SIG-M5 treated with dmso at 0.1 percent for 504 hours (cell line): ENCODE data around the gene ZBTB16.

Experiments used
- DNase-seq: peaks from one replicate; lab custom pipeline; 2025; ENCODE audit not compliant: unreplicated experiment; lab: John Stamatoyannopoulos, UW

The ZBTB16 gene

GRCh38 chr11:114200351-114201133 is 141.0 kb downstream of the ZBTB16 start:
- no peak for DNase-seq

- no peak for DNase-seq
Measured at GRCh38 chr11:114201219-114201618, 141.7 kb downstream of the ZBTB16 start.

GRCh38 chr11:114202011-114202609 is 142.6 kb downstream of the ZBTB16 start:
- no peak for DNase-seq

- DNase-seq = no peak
Measured at GRCh38 chr11:114207096-114207495, 147.6 kb downstream of the ZBTB16 start.

GRCh38 chr11:114208377-114208776 is 148.9 kb downstream of the ZBTB16 start:
- no peak for DNase-seq

- no peak for DNase-seq
Measured at GRCh38 chr11:114209343-114209742, 149.8 kb downstream of the ZBTB16 start.

- DNase-seq = no peak
Measured at GRCh38 chr11:114209904-114210303, 150.4 kb downstream of the ZBTB16 start.

GRCh38 chr11:114211444-114212121 is 152.1 kb downstream of the ZBTB16 start:
- DNase-seq = no peak

GRCh38 chr11:114213622-114214021 is 154.1 kb downstream of the ZBTB16 start:
- DNase-seq = no peak

- DNase-seq = no peak
Measured at GRCh38 chr11:114215428-114215827, 155.9 kb downstream of the ZBTB16 start.

GRCh38 chr11:114215871-114216795 is 156.6 kb downstream of the ZBTB16 start:
- no peak for DNase-seq

GRCh38 chr11:114216796-114217180 is 157.3 kb downstream of the ZBTB16 start:
- DNase-seq = no peak

- DNase-seq = no peak
Measured at GRCh38 chr11:114218508-114218907, 159.0 kb downstream of the ZBTB16 start.

GRCh38 chr11:114219559-114220349 is 160.2 kb downstream of the ZBTB16 start:
- no peak for DNase-seq

- no peak for DNase-seq
Measured at GRCh38 chr11:114221037-114221436, 161.5 kb downstream of the ZBTB16 start.

- DNase-seq = no peak
Measured at GRCh38 chr11:114225661-114226060, 166.2 kb downstream of the ZBTB16 start.

- no peak for DNase-seq
Measured at GRCh38 chr11:114226356-114226755, 166.8 kb downstream of the ZBTB16 start.

GRCh38 chr11:114228435-114229411 is 169.2 kb downstream of the ZBTB16 start:
- DNase-seq = no peak
